HS-5 (cell line): Measurements from ENCODE around the gene CCBE1.
"Not testable (repeated sequence)": the region's sequence is repeated elsewhere in the genome, so short reads cannot be mapped to it uniquely, and the experiment has no call there.

Experiments
- DNase-seq: peaks from one replicate; pipeline ENCODE4 v3.0.0-alpha.2; 2012; ENCODE audit warnings: low read depth

The CCBE1 gene

GRCh38 chr18:59656373-59656887 is 40.8 kb downstream of the CCBE1 start:
- no peak for DNase-seq

- no peak for DNase-seq
Observed at GRCh38 chr18:59655676-59656075, 41.5 kb downstream of the CCBE1 start.

GRCh38 chr18:59651071-59651470 is 46.2 kb downstream of the CCBE1 start:
- no peak for DNase-seq

- DNase-seq: no peak
Observed at GRCh38 chr18:59650266-59650820, 46.9 kb downstream of the CCBE1 start.

GRCh38 chr18:59649591-59649990 is 47.6 kb downstream of the CCBE1 start:
- DNase-seq: no peak

GRCh38 chr18:59648469-59648868 is 48.8 kb downstream of the CCBE1 start:
- DNase-seq: not testable (repeated sequence)

- DNase-seq: no peak
Observed at GRCh38 chr18:59646963-59647307, 50.3 kb downstream of the CCBE1 start.

GRCh38 chr18:59646228-59646962 is 50.8 kb downstream of the CCBE1 start:
- DNase-seq: no peak

GRCh38 chr18:59643740-59644139 is 53.5 kb downstream of the CCBE1 start:
- no peak for DNase-seq

- DNase-seq: no peak
Observed at GRCh38 chr18:59640721-59641120, 56.5 kb downstream of the CCBE1 start.

- DNase-seq: no peak
Observed at GRCh38 chr18:59639821-59640220, 57.4 kb downstream of the CCBE1 start.

GRCh38 chr18:59639136-59639535 is 58.1 kb downstream of the CCBE1 start:
- DNase-seq: no peak

- no peak for DNase-seq
Observed at GRCh38 chr18:59633961-59634485, 63.2 kb downstream of the CCBE1 start.

- DNase-seq: no peak
Observed at GRCh38 chr18:59633317-59633716, 63.9 kb downstream of the CCBE1 start.

GRCh38 chr18:59631583-59632181 is 65.5 kb downstream of the CCBE1 start:
- DNase-seq: no peak

GRCh38 chr18:59629894-59630293 is 67.3 kb downstream of the CCBE1 start:
- no peak for DNase-seq

- DNase-seq: no peak
Observed at GRCh38 chr18:59628995-59629394, 68.2 kb downstream of the CCBE1 start.

GRCh38 chr18:59627414-59627813 is 69.8 kb downstream of the CCBE1 start:
- no peak for DNase-seq

GRCh38 chr18:59624369-59624765 is 72.9 kb downstream of the CCBE1 start:
- DNase-seq: no peak

GRCh38 chr18:59623456-59624368 is 73.5 kb downstream of the CCBE1 start:
- DNase-seq: peak; percentile 22

- peak; percentile 16 for DNase-seq
Observed at GRCh38 chr18:59621027-59621426, 76.2 kb downstream of the CCBE1 start.

- DNase-seq: no peak
Observed at GRCh38 chr18:59620381-59620780, 76.8 kb downstream of the CCBE1 start.
